ENCODE measurements around the gene MFGE8. TPM values are rescaled to one million over a fixed set of nuclear protein-coding genes. Genes with fewer than 3 reads are reported as not detected.
"Not testable (repeated sequence)": the region's sequence is repeated elsewhere in the genome, so short reads cannot be mapped to it uniquely, and the experiment has no call there.

Gene MFGE8
- total and polyA plus RNA-seq, 7 donors = 15.3 to 186 (median 127) TPM

DNA sequence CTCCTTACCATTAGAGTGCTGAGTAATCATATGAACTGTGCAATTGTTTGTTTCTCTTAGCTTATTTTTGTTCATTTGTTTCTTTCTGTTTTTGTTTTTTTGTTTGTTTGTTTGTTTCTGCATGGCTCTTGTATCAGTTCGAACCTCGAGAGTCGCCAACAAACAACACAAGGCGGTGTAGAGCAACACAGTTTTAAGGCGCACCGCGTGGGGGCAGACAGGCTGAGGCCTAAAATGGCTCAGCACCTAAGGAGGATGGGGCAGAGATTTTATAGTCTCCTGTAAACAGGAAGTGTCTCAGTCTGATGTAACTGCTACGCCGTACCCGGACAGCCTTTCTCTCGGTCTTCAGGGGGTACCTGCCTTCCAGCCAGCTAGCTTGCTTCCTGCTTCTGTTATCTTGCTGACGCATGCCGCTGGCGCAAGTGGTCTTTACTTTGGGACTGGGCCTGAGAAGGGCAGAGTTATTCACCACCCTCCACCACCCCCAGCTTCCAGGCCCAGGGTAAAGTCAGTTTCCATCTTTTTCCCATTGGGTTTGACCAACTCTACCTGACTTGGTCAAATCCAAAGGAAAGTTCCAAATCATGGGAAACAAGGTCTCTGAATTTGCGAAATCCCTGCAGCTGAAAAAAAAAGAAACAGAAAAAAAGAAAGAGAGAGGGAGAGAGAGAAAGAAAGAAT lies 25.8 kb upstream of the MFGE8 start:
- H3K4me1 ChIP-seq = no peaks in the 10 kb centered on the region
- 86 to 94% methylated on average over 15 of the region's 15 CpGs for WGBS, 2 donors
- H3K4me3 ChIP-seq = no peak overlapping the region
- no peak for DNase-seq
- no peak for TF ChIP-seq EP300 (IDR thresholded peaks at IDR 0.05)
- TF ChIP-seq, protein P1, sequence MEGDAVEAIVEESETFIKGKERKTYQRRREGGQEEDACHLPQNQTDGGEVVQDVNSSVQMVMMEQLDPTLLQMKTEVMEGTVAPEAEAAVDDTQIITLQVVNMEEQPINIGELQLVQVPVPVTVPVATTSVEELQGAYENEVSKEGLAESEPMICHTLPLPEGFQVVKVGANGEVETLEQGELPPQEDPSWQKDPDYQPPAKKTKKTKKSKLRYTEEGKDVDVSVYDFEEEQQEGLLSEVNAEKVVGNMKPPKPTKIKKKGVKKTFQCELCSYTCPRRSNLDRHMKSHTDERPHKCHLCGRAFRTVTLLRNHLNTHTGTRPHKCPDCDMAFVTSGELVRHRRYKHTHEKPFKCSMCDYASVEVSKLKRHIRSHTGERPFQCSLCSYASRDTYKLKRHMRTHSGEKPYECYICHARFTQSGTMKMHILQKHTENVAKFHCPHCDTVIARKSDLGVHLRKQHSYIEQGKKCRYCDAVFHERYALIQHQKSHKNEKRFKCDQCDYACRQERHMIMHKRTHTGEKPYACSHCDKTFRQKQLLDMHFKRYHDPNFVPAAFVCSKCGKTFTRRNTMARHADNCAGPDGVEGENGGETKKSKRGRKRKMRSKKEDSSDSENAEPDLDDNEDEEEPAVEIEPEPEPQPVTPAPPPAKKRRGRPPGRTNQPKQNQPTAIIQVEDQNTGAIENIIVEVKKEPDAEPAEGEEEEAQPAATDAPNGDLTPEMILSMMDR (IDR thresholded peaks at IDR 0.05) = no peak
- TF ChIP-seq POLR2AphosphoS5 (IDR thresholded peaks at IDR 0.05) = no peak
- no peak for TF ChIP-seq POLR2A (IDR thresholded peaks at IDR 0.05)
- no peaks in the 10 kb centered on the region for H3K27me3 ChIP-seq
- no peak overlapping the region for H3K27ac ChIP-seq
- no peaks in the 10 kb centered on the region for H3K9me3 ChIP-seq
- no peaks in the 10 kb centered on the region for H3K36me3 ChIP-seq
- intact Hi-C loops (cut with DNase I) = no loop called here

DNA sequence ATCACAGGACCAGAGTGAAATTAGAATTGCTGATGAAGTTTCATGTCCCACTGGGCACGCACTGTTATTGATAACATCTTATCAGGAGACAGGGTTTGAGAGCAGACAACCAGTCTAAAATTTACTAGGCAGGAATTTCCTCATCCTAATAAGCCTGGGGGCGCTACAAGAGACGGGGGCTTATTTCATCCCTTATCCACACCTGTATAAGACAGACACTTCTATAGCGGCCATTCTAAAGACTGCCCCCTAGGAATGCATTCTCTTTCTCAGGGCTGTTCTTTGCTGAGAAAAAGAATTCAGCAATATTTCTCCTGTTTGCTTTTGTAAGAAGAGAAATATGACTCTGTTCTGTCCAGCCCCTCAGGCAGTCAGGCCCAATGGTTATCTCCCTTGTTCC lies 21.3 kb upstream of the MFGE8 start:
- H3K4me3 ChIP-seq; H3K27me3 ChIP-seq; H3K27ac ChIP-seq; intact Hi-C loops (cut with DNase I); H3K36me3 ChIP-seq; DNase-seq; H3K4me1 ChIP-seq; H3K9me3 ChIP-seq: not testable (repeated sequence)
- WGBS, 2 donors = 71 to 85% methylated on average over 4 of the region's 4 CpGs

DNA sequence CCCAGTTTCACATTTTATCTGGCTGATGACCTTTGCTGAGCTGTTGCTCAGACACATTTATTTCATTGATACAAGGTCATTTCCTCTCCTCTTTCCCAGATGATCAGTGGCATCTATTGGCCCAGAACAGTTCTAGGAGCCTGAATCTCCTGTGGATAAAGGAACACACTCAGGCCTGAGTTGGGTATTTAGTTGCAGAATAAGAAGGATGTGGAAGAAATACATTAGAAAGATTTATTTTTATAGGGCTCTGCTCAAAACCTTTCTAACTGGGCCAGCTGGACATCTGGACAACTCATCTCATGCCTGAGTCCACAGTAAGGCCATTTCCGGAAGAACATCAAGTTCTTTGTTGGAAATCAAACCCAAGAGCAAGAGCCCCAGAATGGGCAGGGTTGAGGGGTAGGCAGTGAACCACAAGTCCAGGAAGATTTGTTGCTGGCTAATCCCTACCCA lies 19.7 kb upstream of the MFGE8 start:
- Histone ChIP-seq H3K36me3 (no peaks in the 10 kb centered on the region), H3K4me3 (no peak overlapping the region), H3K27me3 (no peaks in the 10 kb centered on the region), H3K27ac (peak overlapping the region in 3 of 4 donors; percentile 15 to 69 (median 39)), H3K4me1 (no peaks in the 10 kb centered on the region), H3K9me3 (no peaks in the 10 kb centered on the region)
- intact Hi-C loops (cut with DNase I) = no loop called here
- DNase-seq = no peak
- 81 to 84% methylated on average over 1 of the region's 1 CpG for WGBS, 2 donors
- TF ChIP-seq, protein P1 (IDR thresholded peaks at IDR 0.05) = no peak
- TF ChIP-seq POLR2A (IDR thresholded peaks at IDR 0.05) = no peak
- TF ChIP-seq EP300 (IDR thresholded peaks at IDR 0.05) = no peak
- peak in 1 of 4 donors; percentile 7 for TF ChIP-seq POLR2AphosphoS5 (IDR thresholded peaks at IDR 0.05)

DNA sequence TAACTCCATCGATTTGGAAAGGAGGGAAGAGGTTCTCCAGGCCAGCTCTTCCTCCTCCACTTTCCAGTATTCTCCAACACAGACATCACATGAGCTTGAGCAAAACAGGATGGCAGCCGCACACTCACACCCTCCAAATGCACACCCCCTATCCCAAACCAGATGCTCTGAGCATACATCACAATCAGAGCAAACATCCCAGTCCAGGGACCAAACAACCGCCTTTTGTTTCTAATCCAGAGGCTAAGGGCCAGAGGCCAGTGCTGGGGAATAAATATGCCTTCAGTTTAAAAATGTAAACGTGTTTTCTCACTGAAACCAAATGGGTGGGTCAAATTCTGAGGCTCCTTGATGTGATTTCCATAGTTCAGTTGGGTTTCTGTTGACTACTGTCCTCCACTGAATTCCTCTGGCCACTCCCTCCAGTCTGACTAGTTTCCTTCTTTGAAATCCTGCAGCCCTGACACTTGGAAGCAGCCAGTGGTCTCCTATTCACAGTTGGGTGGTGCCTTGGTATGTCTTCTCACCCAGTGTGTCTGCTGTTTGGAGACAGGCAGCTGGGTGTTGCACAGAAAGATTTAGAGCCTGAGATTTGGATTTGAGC lies 19.2 kb upstream of the MFGE8 start:
- H3K4me3 ChIP-seq = no peak overlapping the region
- WGBS, 2 donors = 42% methylated on average over 4 of the region's 4 CpGs
- no peaks in the 10 kb centered on the region for H3K4me1 ChIP-seq
- DNase-seq = no peak
- intact Hi-C loops (cut with DNase I) = no loop called here
- TF ChIP-seq EP300 (IDR thresholded peaks at IDR 0.05) (no peak), POLR2AphosphoS5 (IDR thresholded peaks at IDR 0.05) (no peak), POLR2A (IDR thresholded peaks at IDR 0.05) (no peak)
- TF ChIP-seq, protein P1 (IDR thresholded peaks at IDR 0.05) = no peak
- H3K27me3 ChIP-seq = no peaks in the 10 kb centered on the region
- peak overlapping the region; percentile 34 to 69 (median 42) for H3K27ac ChIP-seq
- no peaks in the 10 kb centered on the region for H3K9me3 ChIP-seq
- H3K36me3 ChIP-seq = no peaks in the 10 kb centered on the region

DNA sequence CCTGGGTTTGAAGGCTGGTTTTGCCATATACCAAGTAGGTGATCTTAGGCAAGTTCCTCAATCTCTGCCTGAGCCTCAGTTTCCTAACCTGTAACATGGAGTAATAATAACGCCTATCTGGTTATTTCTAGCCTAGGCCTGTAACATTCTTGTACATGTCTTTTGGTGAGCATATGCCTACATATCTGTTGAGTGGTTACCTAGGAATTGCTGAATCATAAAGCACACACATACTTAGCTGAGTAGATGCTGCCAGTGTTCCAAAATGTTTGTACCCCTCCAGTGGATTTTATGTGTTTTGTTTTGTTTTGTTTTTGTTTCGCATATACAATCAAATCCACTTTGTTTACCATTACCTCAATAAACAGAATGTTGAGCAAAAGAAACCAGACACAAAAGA lies 17.4 kb upstream of the MFGE8 start:
- H3K9me3 ChIP-seq = no peaks in the 10 kb centered on the region
- WGBS, 2 donors = 74 to 87% methylated on average over 2 of the region's 2 CpGs
- intact Hi-C loops (cut with DNase I) = no loop called here
- DNase-seq = no peak
- H3K27ac ChIP-seq = no peak overlapping the region
- TF ChIP-seq POLR2A (IDR thresholded peaks at IDR 0.05) (no peak), EP300 (IDR thresholded peaks at IDR 0.05) (no peak), POLR2AphosphoS5 (IDR thresholded peaks at IDR 0.05) (no peak)
- TF ChIP-seq, protein P1 (IDR thresholded peaks at IDR 0.05) = no peak
- H3K27me3 ChIP-seq = no peaks in the 10 kb centered on the region
- H3K36me3 ChIP-seq = no peaks in the 10 kb centered on the region
- H3K4me1 ChIP-seq = no peaks in the 10 kb centered on the region
- no peak overlapping the region for H3K4me3 ChIP-seq

DNA sequence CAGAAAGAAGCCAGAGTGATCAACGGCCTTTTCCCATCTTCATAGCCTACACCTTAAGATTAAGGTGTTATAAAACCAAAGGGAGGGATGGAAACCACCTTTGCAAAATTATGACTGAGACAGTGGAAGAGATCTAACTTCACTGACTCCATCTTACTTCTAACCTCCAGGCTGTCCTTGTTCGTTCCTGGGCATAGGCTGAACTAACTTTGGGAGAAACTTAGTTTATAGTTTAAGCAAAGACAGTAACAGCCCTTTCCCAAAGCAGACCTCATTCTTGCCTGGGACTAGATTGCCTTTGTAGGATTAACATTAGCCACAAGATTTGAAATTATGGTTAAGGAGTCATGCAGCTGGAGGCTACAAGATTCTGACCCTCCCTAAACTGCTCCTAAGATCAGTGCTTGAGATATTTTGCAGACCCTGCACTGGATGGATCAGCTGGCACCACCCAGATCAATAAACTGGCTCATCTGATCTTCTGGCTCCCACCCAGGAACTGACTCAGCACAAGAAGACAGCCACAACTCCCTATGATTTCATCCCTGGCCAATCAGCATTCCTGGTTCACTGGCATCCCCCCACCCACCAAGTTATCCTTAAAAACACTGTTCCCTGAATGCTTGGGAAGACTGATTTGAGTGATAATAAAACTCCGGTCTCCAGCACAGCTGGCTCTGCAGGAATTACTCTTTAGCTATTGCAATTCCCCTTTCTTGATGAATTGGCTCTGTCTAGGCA lies 16.3 kb upstream of the MFGE8 start:
- WGBS, 2 donors = 57 to 75% methylated on average over 3 of the region's 3 CpGs
- intact Hi-C loops (cut with DNase I); H3K27me3 ChIP-seq; H3K27ac ChIP-seq; H3K9me3 ChIP-seq; H3K4me3 ChIP-seq; DNase-seq; H3K36me3 ChIP-seq; H3K4me1 ChIP-seq: not testable (repeated sequence)

DNA sequence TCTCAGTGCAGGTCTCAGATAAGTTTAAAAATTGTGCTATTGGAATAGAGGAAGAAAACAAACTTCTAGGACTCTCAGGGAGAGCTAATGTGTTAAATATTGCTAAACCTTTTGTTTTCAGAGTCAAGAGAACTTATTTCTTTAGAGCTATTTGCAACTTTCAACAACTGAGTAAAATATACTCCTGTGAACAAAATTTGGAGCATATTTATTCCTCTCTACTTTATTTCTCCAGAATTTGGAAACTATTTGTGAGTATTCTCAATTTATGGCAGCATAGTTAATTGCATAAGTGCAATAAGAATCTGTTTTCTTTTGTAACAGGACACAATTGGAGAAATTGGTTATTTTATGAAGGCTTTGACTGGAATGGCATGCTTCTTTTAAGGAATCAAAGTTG lies 15.0 kb upstream of the MFGE8 start:
- DNase-seq; intact Hi-C loops (cut with DNase I); H3K27me3 ChIP-seq; H3K4me3 ChIP-seq; H3K9me3 ChIP-seq; H3K4me1 ChIP-seq; H3K27ac ChIP-seq; H3K36me3 ChIP-seq: not testable (repeated sequence)

DNA sequence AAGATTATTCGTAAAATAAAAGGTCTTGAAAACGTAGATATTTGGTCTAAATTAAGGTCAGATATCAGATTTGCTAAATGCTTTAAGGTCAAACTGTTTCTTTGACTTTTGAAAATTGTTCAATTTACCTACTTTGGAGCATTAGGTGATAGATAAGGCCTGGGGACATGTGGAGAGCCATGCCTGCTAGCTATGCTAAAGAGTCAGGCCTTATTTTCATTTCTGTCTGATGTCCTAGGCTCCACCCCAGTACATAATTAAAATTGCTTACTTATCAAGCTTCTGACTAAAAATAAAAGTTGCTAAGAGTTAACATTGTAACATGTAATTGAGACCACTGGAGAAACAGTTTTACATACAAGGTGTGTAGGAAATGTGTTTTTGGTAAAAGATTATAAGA lies 12.5 kb upstream of the MFGE8 start:
- H3K36me3 ChIP-seq; intact Hi-C loops (cut with DNase I); H3K9me3 ChIP-seq; DNase-seq; H3K4me3 ChIP-seq; H3K27me3 ChIP-seq; H3K4me1 ChIP-seq; H3K27ac ChIP-seq: not testable (repeated sequence)
- WGBS, 2 donors = 77 to 86% methylated on average over 2 of the region's 2 CpGs

Data from sigmoid colon (tissue), 7 donors.